ENCODE results near the gene PLK4.

DNA sequence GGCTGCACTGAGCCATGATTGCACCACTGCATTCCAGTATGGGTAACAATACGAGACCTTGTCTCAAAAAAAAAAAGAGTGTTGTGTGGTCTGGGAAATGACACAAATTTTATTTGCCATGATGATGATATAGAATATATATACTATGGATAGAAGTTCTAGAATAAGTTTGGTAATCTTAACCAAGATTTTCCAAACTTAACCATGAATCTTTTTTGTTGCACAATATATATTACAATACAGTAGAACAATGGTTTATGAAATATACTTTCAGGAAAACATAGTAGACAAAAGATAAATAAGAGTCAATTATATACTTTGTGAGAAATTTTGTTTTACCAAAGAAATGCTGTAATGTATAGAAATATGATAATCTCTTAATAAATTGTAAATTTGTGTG lies 49.5 kb downstream of the PLK4 start:
- TF ChIP-seq, protein P1, sequence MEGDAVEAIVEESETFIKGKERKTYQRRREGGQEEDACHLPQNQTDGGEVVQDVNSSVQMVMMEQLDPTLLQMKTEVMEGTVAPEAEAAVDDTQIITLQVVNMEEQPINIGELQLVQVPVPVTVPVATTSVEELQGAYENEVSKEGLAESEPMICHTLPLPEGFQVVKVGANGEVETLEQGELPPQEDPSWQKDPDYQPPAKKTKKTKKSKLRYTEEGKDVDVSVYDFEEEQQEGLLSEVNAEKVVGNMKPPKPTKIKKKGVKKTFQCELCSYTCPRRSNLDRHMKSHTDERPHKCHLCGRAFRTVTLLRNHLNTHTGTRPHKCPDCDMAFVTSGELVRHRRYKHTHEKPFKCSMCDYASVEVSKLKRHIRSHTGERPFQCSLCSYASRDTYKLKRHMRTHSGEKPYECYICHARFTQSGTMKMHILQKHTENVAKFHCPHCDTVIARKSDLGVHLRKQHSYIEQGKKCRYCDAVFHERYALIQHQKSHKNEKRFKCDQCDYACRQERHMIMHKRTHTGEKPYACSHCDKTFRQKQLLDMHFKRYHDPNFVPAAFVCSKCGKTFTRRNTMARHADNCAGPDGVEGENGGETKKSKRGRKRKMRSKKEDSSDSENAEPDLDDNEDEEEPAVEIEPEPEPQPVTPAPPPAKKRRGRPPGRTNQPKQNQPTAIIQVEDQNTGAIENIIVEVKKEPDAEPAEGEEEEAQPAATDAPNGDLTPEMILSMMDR (IDR thresholded peaks at IDR 0.05), result no peak
- no peak for TF ChIP-seq POLR2AphosphoS5 (IDR thresholded peaks at IDR 0.05; ENCODE audit: low read depth, low read length)
- TF ChIP-seq, protein P2, sequence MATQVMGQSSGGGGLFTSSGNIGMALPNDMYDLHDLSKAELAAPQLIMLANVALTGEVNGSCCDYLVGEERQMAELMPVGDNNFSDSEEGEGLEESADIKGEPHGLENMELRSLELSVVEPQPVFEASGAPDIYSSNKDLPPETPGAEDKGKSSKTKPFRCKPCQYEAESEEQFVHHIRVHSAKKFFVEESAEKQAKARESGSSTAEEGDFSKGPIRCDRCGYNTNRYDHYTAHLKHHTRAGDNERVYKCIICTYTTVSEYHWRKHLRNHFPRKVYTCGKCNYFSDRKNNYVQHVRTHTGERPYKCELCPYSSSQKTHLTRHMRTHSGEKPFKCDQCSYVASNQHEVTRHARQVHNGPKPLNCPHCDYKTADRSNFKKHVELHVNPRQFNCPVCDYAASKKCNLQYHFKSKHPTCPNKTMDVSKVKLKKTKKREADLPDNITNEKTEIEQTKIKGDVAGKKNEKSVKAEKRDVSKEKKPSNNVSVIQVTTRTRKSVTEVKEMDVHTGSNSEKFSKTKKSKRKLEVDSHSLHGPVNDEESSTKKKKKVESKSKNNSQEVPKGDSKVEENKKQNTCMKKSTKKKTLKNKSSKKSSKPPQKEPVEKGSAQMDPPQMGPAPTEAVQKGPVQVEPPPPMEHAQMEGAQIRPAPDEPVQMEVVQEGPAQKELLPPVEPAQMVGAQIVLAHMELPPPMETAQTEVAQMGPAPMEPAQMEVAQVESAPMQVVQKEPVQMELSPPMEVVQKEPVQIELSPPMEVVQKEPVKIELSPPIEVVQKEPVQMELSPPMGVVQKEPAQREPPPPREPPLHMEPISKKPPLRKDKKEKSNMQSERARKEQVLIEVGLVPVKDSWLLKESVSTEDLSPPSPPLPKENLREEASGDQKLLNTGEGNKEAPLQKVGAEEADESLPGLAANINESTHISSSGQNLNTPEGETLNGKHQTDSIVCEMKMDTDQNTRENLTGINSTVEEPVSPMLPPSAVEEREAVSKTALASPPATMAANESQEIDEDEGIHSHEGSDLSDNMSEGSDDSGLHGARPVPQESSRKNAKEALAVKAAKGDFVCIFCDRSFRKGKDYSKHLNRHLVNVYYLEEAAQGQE (IDR thresholded peaks at IDR 0.05; ENCODE audit: insufficient read depth in 1 of 2, low read depth in 2 of 2, low read length in 1 of 2), result no peak
